GOT3 (cell line): Measurements from ENCODE around the gene PCDH15.

ENCODE experiments used
- DNase-seq: peaks from one replicate; lab custom pipeline; 2025; ENCODE audit warnings: mixed read lengths; lab: John Stamatoyannopoulos, UW

The PCDH15 gene

GRCh38 chr10:53846809-53847208 is 954.2 kb downstream of the PCDH15 start:
- no peak for DNase-seq

GRCh38 chr10:53843736-53844362 is 957.2 kb downstream of the PCDH15 start:
- no peak for DNase-seq

- no peak for DNase-seq
These were observed 959.4 kb downstream of the PCDH15 start for GRCh38 chr10:53841483-53842145.

- no peak for DNase-seq
These were observed 960.4 kb downstream of the PCDH15 start for GRCh38 chr10:53840653-53841052.

- DNase-seq, result no peak
These were observed 961.5 kb downstream of the PCDH15 start for GRCh38 chr10:53839440-53840039.

GRCh38 chr10:53836638-53837037 is 964.4 kb downstream of the PCDH15 start:
- DNase-seq, result no peak

- no peak for DNase-seq
These were observed 967.1 kb downstream of the PCDH15 start for GRCh38 chr10:53833908-53834307.

- no peak for DNase-seq
These were observed 973.8 kb downstream of the PCDH15 start for GRCh38 chr10:53827261-53827660.

GRCh38 chr10:53808677-53809372 is 992.2 kb downstream of the PCDH15 start:
- no peak for DNase-seq

GRCh38 chr10:53786236-53786900 is 1014.7 kb downstream of the PCDH15 start:
- DNase-seq, result no peak

- DNase-seq, result no peak
These were observed 1029.3 kb downstream of the PCDH15 start for GRCh38 chr10:53771701-53772100.

- DNase-seq, result no peak
These were observed 1030.1 kb downstream of the PCDH15 start for GRCh38 chr10:53770903-53771302.

GRCh38 chr10:53765311-53765710 is 1035.7 kb downstream of the PCDH15 start:
- no peak for DNase-seq

- DNase-seq, result no peak
These were observed 1046.3 kb downstream of the PCDH15 start for GRCh38 chr10:53754596-53755250.
